ENCODE measurements around the gene CCDC93. TPM values are rescaled to one million over a fixed set of nuclear protein-coding genes. Genes with fewer than 3 reads are reported as not detected.
A peak's percentile ranks its signal among the peaks of the same experiment; 100 is the strongest.

CCDC93 gene
- total and polyA plus RNA-seq, 2 of the 4 experiments (the other 2 are of a cell fraction) = 8.1 to 17.2 TPM

GRCh38 chr2:117980783-117981676 lies 32.8 kb downstream of the CCDC93 start:
- WGBS, 2 experiments (ENCODE audit: extremely low coverage in 2 of 2, insufficient read length in 1 of 2) = 100% methylated on average over 2 of the region's 5 CpGs; no CpG with 5 or more reads in 1 of the 2 experiments
- H2AK5ac ChIP-seq (ENCODE audit: low read depth, low read length) = peak overlapping the region; percentile 54; the same call in 1 of the 2 replicates
- peak overlapping the region; percentile 47; the same call in 1 of the 2 replicates for H4K91ac ChIP-seq (ENCODE audit: insufficient read depth, low read depth, low read length)
- peak overlapping the region; percentile 82 for H2BK120ac ChIP-seq (ENCODE audit: low read depth, low read length)
- CTCF ChIA-PET = interaction anchor here (0.6 to 2.4 kb wide), 4 partner anchors 22 to 36 kb away, joined by 3 to 11 read pairs (median 4); no protein-coding TSS in a partner anchor
- H3K4ac ChIP-seq (ENCODE audit: low read depth, low read length) = peak overlapping the region; percentile 86; the same call in 1 of the 2 replicates
- POLR2A ChIA-PET (ENCODE audit: unreplicated experiment) = no interaction called here
- in situ Hi-C loops (cut with MboI; ENCODE audit: low sequenced_read_pairs) (no loop called here), intact Hi-C loops (cut with micrococcal nuclease) (no loop called here), dilution Hi-C loops (cut with HindIII; ENCODE audit: low sequenced_read_pairs, unreplicated experiment) (no loop called here)
- peaks cover 12% of the 10 kb centered on the region for H3K4me1 ChIP-seq (ENCODE audit: control insufficient read depth, insufficient read depth, low read length)
- no TSS peak for BruUV-seq (replicated peaks)
- no peaks in the 10 kb centered on the region for H3K27me3 ChIP-seq (ENCODE audit: control insufficient read depth, insufficient read depth, low read length)
- H2AK9ac ChIP-seq (replicated peaks; ENCODE audit: low read depth, low read length, poor library complexity) = no peak overlapping the region
- H3K36me3 ChIP-seq (ENCODE audit: control insufficient read depth, insufficient read depth, low read length) = peaks cover 11% of the 10 kb centered on the region
- TF ChIP-seq CEBPB (IDR thresholded peaks at IDR 0.05; ENCODE audit: low read depth, low read length) = peak; percentile 98
- TF ChIP-seq FOS (IDR thresholded peaks at IDR 0.05; ENCODE audit: low read depth, low read length) = peak; percentile 85
- TF ChIP-seq, protein P1, sequence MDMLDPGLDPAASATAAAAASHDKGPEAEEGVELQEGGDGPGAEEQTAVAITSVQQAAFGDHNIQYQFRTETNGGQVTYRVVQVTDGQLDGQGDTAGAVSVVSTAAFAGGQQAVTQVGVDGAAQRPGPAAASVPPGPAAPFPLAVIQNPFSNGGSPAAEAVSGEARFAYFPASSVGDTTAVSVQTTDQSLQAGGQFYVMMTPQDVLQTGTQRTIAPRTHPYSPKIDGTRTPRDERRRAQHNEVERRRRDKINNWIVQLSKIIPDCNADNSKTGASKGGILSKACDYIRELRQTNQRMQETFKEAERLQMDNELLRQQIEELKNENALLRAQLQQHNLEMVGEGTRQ (IDR thresholded peaks at IDR 0.05; ENCODE audit: low read depth, low read length) = peak; percentile 44; the same call in 1 of the 2 replicates
- TF ChIP-seq BHLHE40 (IDR thresholded peaks at IDR 0.05; ENCODE audit: low read depth, low read length) = no peak
- peak overlapping the region; percentile 79; the same call in 1 of the 2 replicates for H3K18ac ChIP-seq (ENCODE audit: low read depth, low read length)
- H4K8ac ChIP-seq (ENCODE audit: low read depth in 2 of 2, low read length in 2 of 2) = peak overlapping the region in 1 of 2 experiments; percentile 42; a peak in 2 of 4 replicates
- no peak overlapping the region for H2AFZ ChIP-seq (replicated peaks; ENCODE audit: low read length, poor library complexity)
- H4K20me1 ChIP-seq (ENCODE audit: insufficient read depth, low read length) = no peaks in the 10 kb centered on the region; the same call in 1 of the 2 replicates
- H3K4me2 ChIP-seq (ENCODE audit: low read depth, low read length) = peak overlapping the region; percentile 67; the same call in 1 of the 2 replicates
- H3K23ac ChIP-seq (ENCODE audit: low read depth, low read length) = no peak overlapping the region; the same call in 1 of the 2 replicates
- H3K9me1 ChIP-seq (ENCODE audit: insufficient read depth, low read length) = peaks cover 6% of the 10 kb centered on the region; the same call in 1 of the 2 replicates
- peak overlapping the region; percentile 16; the same call in 1 of the 2 replicates for H2BK20ac ChIP-seq (ENCODE audit: low read depth, low read length)
- H3K4me3 ChIP-seq (ENCODE audit: insufficient read depth, low read depth, low read length) = no peak overlapping the region
- H3K14ac ChIP-seq (replicated peaks; ENCODE audit: low read depth, low read length) = peak overlapping the region; percentile 22; the same call in 1 of the 2 replicates
- peak overlapping the region; percentile 38; the same call in 1 of the 2 replicates for H4K5ac ChIP-seq (ENCODE audit: low read depth, low read length)
- peak; percentile 69 for ATAC-seq (ENCODE audit: low read depth)
- H3K9me3 ChIP-seq (ENCODE audit: control insufficient read depth, insufficient read depth, low read length) = no peaks in the 10 kb centered on the region
- no peak overlapping the region for H3K56ac ChIP-seq (ENCODE audit: extremely low read depth, insufficient read depth, low read length)
- no peak overlapping the region for H3K9ac ChIP-seq (ENCODE audit: low read depth, low read length)
- peak; percentile 92 for DNase-seq
- H2BK15ac ChIP-seq (ENCODE audit: low read depth, low read length) = 0 out of 3 replicates have a peak overlapping the region, but pooled peaks have one; percentile 56
- H2BK5ac ChIP-seq (ENCODE audit: low read depth, low read length, poor library complexity, severe bottlenecking) = peak overlapping the region; percentile 89
- H3K79me1 ChIP-seq (ENCODE audit: low read depth in 1 of 2, low read length in 2 of 2) = peaks cover 2 to 12% of the 10 kb centered on the region in 2 experiments; a peak in 2 of 4 replicates
- peak overlapping the region; percentile 73; the same call in 1 of the 2 replicates for H3K27ac ChIP-seq (ENCODE audit: insufficient read depth, low read length)

Data from IMR-90 (cell line).